Tongue (tissue), 2 donors: Measurements from ENCODE around the gene GDNF. TPM values are rescaled to one million over a fixed set of nuclear protein-coding genes. Genes with fewer than 3 reads are reported as not detected.
"Not testable (repeated sequence)": the region's sequence is repeated elsewhere in the genome, so short reads cannot be mapped to it uniquely, and the experiment has no call there.

Experiments used
- DNase-seq: peaks from one replicate; pipeline ENCODE4 v3.0.0-alpha.2; 2015
- total RNA-seq: library from RNA; depleted of rRNA; stranded (reverse); fragments of >200 nt; gene quantifications from one replicate; pipeline ENCODE4 v1.2.3, GENCODE V29; 2014

GDNF gene
- 4.0 TPM for total RNA-seq

GRCh38 chr5:37839407-37840052 is at the start of gene GDNF:
Gene GDNF (minus strand): TSS chr5:37840041. CDS start chr5:37834796, 5,245 bp downstream.
- peak; percentile 83 for DNase-seq

GRCh38 chr5:37888476-37888875 is 48.6 kb upstream of the GDNF start:
- no peak for DNase-seq

GRCh38 chr5:37886242-37886905 is 46.5 kb upstream of the GDNF start:
- peak; percentile 70 for DNase-seq

GRCh38 chr5:37882636-37883035 is 42.8 kb upstream of the GDNF start:
- DNase-seq = peak; percentile 21

GRCh38 chr5:37881359-37881758 is 41.5 kb upstream of the GDNF start:
- no peak for DNase-seq

GRCh38 chr5:37876943-37877342 is 37.1 kb upstream of the GDNF start:
- peak; percentile 16 for DNase-seq

- DNase-seq = no peak
These were observed 36.4 kb upstream of the GDNF start for GRCh38 chr5:37876245-37876644.

GRCh38 chr5:37875051-37875787 is 35.4 kb upstream of the GDNF start:
- no peak for DNase-seq

GRCh38 chr5:37873988-37874387 is 34.1 kb upstream of the GDNF start:
- DNase-seq = no peak

GRCh38 chr5:37871023-37871815 is 31.4 kb upstream of the GDNF start:
- DNase-seq = no peak

GRCh38 chr5:37869216-37869615 is 29.4 kb upstream of the GDNF start:
- no peak for DNase-seq

GRCh38 chr5:37867654-37868053 is 27.8 kb upstream of the GDNF start:
- DNase-seq = peak; percentile 15

GRCh38 chr5:37862907-37863306 is 23.1 kb upstream of the GDNF start:
- not testable (repeated sequence) for DNase-seq

GRCh38 chr5:37860206-37860605 is 20.4 kb upstream of the GDNF start:
- DNase-seq = no peak

GRCh38 chr5:37859805-37860204 is 20.0 kb upstream of the GDNF start:
- no peak for DNase-seq

- no peak for DNase-seq
These were observed 18.4 kb upstream of the GDNF start for GRCh38 chr5:37858250-37858649.

GRCh38 chr5:37857696-37858095 is 17.9 kb upstream of the GDNF start:
- no peak for DNase-seq

GRCh38 chr5:37855438-37855837 is 15.6 kb upstream of the GDNF start:
- no peak for DNase-seq

- DNase-seq = no peak
These were observed 11.5 kb upstream of the GDNF start for GRCh38 chr5:37851305-37851704.

GRCh38 chr5:37850226-37850865 is 10.5 kb upstream of the GDNF start:
- no peak for DNase-seq

GRCh38 chr5:37849641-37850040 is 9.8 kb upstream of the GDNF start:
- no peak for DNase-seq

GRCh38 chr5:37847978-37848425 is 8.2 kb upstream of the GDNF start:
- DNase-seq = peak; percentile 16
